ENCODE measurements around the gene PACC1. TPM values are rescaled to one million over a fixed set of nuclear protein-coding genes. Genes with fewer than 3 reads are reported as not detected.

The PACC1 gene
- total RNA-seq, 3 donors from 2014 or later (not counting 1 experiment from before 2014, with no cell fraction given): 5.0 to 14.2 (median 11.4) TPM

DNA sequence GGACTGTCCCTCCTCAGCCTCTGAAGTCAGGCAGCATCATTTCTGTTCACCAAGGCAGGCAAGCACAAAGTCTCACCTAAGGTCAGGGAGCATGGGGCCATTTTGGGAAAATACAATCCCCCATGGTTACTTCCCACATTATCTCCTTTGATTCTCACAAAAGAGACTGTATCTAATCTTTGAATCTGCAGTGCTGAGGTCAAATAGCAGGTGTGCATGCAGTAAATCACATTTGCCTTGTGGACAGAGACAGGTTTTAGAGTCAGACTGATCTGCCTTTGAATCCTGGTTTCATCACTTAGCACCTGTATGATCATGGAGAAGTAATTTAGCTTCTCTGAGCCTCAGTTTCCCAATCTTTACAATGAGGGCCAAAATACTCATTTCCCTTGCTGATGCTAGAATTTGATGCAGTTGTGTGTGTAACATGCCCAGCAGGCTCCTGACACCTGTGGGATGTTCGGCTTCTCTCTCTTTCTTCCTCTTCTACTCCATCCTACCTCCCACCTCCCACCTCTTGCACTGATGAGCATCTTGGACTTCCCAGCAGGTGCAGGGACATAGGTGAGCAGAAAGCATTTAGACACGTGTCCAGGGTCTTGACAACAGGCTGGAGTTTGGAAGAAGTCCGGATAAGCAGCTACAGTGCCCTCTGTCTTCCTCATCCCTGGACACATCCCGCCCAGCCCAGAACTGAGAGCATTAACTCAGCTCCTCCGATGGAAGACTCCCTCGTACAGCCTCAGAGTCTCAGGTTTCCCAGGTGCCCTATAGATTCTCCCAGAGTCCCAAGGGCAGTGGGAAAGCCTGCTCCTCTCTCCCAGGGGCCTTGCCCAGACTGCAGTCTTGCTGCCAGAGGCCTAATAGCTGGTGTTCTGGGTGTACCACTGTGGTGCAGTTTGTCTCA lies 37.0 kb upstream of the PACC1 start:
- intact Hi-C loops (cut with micrococcal nuclease): no loop called here
- Histone ChIP-seq H3K4me1 (ENCODE audit: control insufficient read depth, insufficient read depth, low read length) (peaks cover 3% of the 10 kb centered on the region), H3K27me3 (ENCODE audit: control insufficient read depth, insufficient read depth, low read length) (no peaks in the 10 kb centered on the region), H3K9me3 (ENCODE audit: control insufficient read depth, insufficient read depth, low read length) (no peaks in the 10 kb centered on the region), H3K36me3 (ENCODE audit: control insufficient read depth, insufficient read depth, low read length) (no peaks in the 10 kb centered on the region), H3K27ac (ENCODE audit: low read length) (no peak overlapping the region), H3K4me3 (ENCODE audit: low read length) (no peak overlapping the region)
- 96% methylated on average over 6 of the region's 6 CpGs for WGBS (ENCODE audit: insufficient coverage)
- no peak for DNase-seq
- Mint-ChIP-seq H3K4me1 (no peaks in the 10 kb centered on the region), H3K9me3 (no peaks in the 10 kb centered on the region), H3K36me3 (no peaks in the 10 kb centered on the region), H3K4me3 (no peak overlapping the region), H3K27me3 (ENCODE audit: low read depth in 2 of 2) (no peaks in the 10 kb centered on the region), H3K27ac (no peak overlapping the region)
- ATAC-seq: no peak
- TF ChIP-seq, protein P1, sequence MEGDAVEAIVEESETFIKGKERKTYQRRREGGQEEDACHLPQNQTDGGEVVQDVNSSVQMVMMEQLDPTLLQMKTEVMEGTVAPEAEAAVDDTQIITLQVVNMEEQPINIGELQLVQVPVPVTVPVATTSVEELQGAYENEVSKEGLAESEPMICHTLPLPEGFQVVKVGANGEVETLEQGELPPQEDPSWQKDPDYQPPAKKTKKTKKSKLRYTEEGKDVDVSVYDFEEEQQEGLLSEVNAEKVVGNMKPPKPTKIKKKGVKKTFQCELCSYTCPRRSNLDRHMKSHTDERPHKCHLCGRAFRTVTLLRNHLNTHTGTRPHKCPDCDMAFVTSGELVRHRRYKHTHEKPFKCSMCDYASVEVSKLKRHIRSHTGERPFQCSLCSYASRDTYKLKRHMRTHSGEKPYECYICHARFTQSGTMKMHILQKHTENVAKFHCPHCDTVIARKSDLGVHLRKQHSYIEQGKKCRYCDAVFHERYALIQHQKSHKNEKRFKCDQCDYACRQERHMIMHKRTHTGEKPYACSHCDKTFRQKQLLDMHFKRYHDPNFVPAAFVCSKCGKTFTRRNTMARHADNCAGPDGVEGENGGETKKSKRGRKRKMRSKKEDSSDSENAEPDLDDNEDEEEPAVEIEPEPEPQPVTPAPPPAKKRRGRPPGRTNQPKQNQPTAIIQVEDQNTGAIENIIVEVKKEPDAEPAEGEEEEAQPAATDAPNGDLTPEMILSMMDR (IDR thresholded peaks at IDR 0.05): no peak

DNA sequence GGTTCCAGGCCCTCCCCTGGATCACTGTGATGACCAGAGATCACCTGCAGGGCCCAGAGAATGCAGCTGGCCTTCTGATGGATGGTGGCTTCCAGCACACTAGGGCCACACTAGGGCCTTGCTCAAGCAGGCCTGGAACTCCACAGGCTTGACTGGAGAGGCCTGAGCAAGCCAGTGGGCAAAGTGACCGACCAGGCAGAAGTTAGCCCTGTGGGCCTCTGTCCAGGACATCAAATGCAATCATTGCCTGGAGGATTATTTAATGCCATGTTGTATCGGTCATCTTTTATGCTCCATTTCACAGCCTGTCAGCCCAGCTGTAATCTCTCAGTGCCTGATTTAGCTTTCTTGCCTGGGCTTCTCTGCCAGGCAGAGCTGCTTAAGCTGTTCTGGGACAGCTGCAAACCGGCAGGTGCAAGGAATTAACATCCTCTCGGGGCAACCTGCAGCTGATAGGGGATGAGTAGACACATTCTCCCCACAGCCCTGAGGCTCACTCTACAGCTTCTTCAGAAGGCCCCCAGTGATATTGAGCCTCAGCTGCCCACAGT lies 35.7 kb upstream of the PACC1 start:
- intact Hi-C loops (cut with micrococcal nuclease): no loop called here
- Histone ChIP-seq H3K27me3 (ENCODE audit: control insufficient read depth, insufficient read depth, low read length) (no peaks in the 10 kb centered on the region), H3K4me3 (ENCODE audit: low read length) (no peak overlapping the region), H3K27ac (ENCODE audit: low read length) (no peak overlapping the region), H3K4me1 (ENCODE audit: control insufficient read depth, insufficient read depth, low read length) (no peaks in the 10 kb centered on the region), H3K9me3 (ENCODE audit: control insufficient read depth, insufficient read depth, low read length) (no peaks in the 10 kb centered on the region), H3K36me3 (ENCODE audit: control insufficient read depth, insufficient read depth, low read length) (peaks cover 4% of the 10 kb centered on the region)
- 90% methylated on average over 4 of the region's 4 CpGs for WGBS (ENCODE audit: insufficient coverage)
- H3K9me3 Mint-ChIP-seq: no peaks in the 10 kb centered on the region
- H3K27ac Mint-ChIP-seq: no peak overlapping the region
- H3K36me3 Mint-ChIP-seq: no peaks in the 10 kb centered on the region
- H3K4me1 Mint-ChIP-seq: no peaks in the 10 kb centered on the region
- ATAC-seq: no peak
- H3K27me3 Mint-ChIP-seq (ENCODE audit: low read depth in 2 of 2): no peaks in the 10 kb centered on the region
- TF ChIP-seq, protein P1 (IDR thresholded peaks at IDR 0.05): no peak
- H3K4me3 Mint-ChIP-seq: no peak overlapping the region
- no peak for DNase-seq

DNA sequence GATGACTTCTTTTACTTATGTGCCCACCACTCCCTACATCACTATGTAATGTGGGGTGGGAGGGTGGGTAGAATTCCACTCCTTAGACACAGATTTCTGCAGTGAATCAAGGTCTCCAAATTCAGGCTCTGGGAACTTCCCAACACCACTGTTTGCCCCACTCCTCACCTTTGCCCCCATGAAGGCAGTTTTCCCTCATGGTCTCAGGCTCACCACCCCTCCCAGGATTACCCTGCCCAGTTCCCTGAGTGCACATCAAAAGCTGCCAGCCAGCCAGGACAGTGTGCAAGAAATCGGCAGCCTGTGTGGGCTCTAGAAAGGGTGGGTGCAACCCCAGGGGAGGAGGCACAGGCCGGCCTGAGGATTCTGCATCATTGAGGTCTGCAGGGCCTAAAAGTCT lies 32.8 kb upstream of the PACC1 start:
- ATAC-seq (no peak), DNase-seq (no peak)
- H3K9me3 ChIP-seq (ENCODE audit: control insufficient read depth, insufficient read depth, low read length): no peaks in the 10 kb centered on the region
- intact Hi-C loops (cut with micrococcal nuclease): no loop called here
- H3K27ac ChIP-seq (ENCODE audit: low read length): no peak overlapping the region
- no peaks in the 10 kb centered on the region for H3K36me3 Mint-ChIP-seq
- H3K27me3 ChIP-seq (ENCODE audit: control insufficient read depth, insufficient read depth, low read length): no peaks in the 10 kb centered on the region
- no peaks in the 10 kb centered on the region for H3K4me1 ChIP-seq (ENCODE audit: control insufficient read depth, insufficient read depth, low read length)
- H3K4me3 Mint-ChIP-seq: no peak overlapping the region
- TF ChIP-seq, protein P1 (IDR thresholded peaks at IDR 0.05): no peak
- H3K9me3 Mint-ChIP-seq: no peaks in the 10 kb centered on the region
- peaks cover 4% of the 10 kb centered on the region for H3K36me3 ChIP-seq (ENCODE audit: control insufficient read depth, insufficient read depth, low read length)
- H3K4me3 ChIP-seq (ENCODE audit: low read length): no peak overlapping the region
- H3K27me3 Mint-ChIP-seq (ENCODE audit: low read depth in 2 of 2): no peaks in the 10 kb centered on the region
- no peak overlapping the region for H3K27ac Mint-ChIP-seq
- 96% methylated on average over 2 of the region's 2 CpGs for WGBS (ENCODE audit: insufficient coverage)
- H3K4me1 Mint-ChIP-seq: no peaks in the 10 kb centered on the region
